Fibroblast of lung (primary cell): ENCODE data around the gene BASP1.
"Not testable (repeated sequence)": the region's sequence is repeated elsewhere in the genome, so short reads cannot be mapped to it uniquely, and the experiment has no call there.

Experiments
- CTCF ChIP-seq, 2 donors: IDR thresholded peaks in 1 of 2; conservative IDR thresholded peaks in 1 of 2; 1 replicate in 1 of 2; 2 replicates in 1 of 2; pipeline ENCODE4 v1.5.1; 2011 to 2012; ENCODE audit warnings: low read length in 2 of 2, control low read depth in 1 of 2, inconsistent platforms in 1 of 2, low read depth in 1 of 2, mild to moderate bottlenecking in 1 of 2
- EZH2 ChIP-seq: IDR thresholded peaks from 2 replicates; pipeline ENCODE4 v1.5.1; 2012; ENCODE audit warnings: low read length, control low read depth, mild to moderate bottlenecking; ENCODE audit errors: missing control alignments

- not testable (repeated sequence) for TF ChIP-seq CTCF (conservative IDR thresholded peaks at IDR 0.05 in 1 of 2, IDR thresholded peaks at IDR 0.05 in 1 of 2; ENCODE audit: low read depth in 1 of 2, low read length in 2 of 2); EZH2
Observed at GRCh38 chr5:17191574-17191973, 25.9 kb upstream of the BASP1 start.
